Measurements from ENCODE around the gene CANT1.
"Not testable (repeated sequence)": the region's sequence is repeated elsewhere in the genome, so short reads cannot be mapped to it uniquely, and the experiment has no call there.

The CANT1 gene

GRCh38 chr17:78976907-78977680 is 32.5 kb downstream of the CANT1 start:
- no peak for DNase-seq (ENCODE audit: low spot score)

DNA sequence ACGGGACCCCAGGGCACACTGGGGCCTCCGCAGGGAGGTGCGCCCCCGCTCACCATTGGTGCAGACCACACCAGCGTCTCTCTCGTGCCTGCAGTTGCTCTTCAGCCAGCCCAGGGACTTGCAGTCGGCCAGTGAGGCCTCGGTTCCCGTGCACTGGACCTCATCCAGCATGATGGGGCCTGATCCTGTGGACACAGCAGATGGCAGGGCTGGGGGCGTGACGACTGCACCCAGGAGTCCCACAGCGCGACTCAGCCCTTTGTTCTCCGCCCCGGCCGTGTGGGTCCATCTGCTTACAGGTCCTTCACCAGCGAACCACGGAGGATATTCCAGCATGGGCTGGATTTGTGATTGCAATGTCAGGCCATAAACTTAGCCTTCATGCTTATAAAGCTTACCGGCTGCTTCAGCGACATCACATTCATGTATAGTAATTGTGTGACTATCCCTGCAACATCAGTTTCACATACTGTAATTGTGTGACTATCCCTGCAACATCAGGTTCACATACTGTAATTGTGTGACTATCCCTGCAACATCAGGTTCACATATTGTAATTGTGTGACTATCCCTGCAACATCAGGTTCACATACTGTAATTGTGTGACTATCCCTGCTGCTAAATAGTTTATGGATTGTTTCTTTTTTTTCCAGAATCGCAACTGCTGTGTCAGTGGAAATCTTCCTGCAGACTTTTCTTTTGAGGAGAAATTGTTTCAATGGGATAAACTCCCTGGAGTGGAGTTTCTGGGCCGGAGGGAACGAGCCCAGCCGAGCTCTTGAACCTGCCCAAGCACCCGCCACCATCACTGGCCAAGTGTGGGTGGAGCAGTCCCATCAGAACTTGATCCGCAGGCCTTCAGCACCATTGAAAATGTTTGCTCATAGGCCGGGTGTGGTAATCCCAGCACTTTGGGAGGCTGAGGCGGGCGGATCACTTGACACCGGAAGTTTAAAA is 34.7 kb downstream of the CANT1 start:
- peak; percentile 41 for DNase-seq (ENCODE audit: low spot score)

GRCh38 chr17:78973792-78974520 is 35.6 kb downstream of the CANT1 start:
- no peak for DNase-seq (ENCODE audit: low spot score)

DNA sequence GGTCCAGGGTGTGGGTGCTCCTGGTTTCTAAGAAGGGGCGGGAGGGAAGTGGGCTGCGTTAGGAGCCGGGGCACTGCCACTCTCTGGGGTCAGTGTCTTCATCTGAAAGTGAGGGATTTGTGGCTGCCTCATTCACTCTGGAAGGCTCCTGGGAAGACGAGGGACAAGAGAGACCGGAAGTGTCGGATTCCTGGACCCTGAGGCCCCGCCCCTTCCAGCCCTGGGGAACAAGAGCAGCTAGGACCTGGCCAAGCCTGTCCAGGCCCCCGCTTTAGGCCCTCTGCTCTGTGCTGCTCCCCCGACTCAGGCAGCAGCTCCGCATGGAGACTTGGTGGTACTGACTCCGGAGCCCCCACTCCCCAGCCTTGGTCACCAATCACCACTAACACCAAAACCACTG is 36.4 kb downstream of the CANT1 start:
- no peak for DNase-seq (ENCODE audit: low spot score)

- no peak for DNase-seq (ENCODE audit: low spot score)
Observed at GRCh38 chr17:78972507-78973105, 37.0 kb downstream of the CANT1 start.

DNA sequence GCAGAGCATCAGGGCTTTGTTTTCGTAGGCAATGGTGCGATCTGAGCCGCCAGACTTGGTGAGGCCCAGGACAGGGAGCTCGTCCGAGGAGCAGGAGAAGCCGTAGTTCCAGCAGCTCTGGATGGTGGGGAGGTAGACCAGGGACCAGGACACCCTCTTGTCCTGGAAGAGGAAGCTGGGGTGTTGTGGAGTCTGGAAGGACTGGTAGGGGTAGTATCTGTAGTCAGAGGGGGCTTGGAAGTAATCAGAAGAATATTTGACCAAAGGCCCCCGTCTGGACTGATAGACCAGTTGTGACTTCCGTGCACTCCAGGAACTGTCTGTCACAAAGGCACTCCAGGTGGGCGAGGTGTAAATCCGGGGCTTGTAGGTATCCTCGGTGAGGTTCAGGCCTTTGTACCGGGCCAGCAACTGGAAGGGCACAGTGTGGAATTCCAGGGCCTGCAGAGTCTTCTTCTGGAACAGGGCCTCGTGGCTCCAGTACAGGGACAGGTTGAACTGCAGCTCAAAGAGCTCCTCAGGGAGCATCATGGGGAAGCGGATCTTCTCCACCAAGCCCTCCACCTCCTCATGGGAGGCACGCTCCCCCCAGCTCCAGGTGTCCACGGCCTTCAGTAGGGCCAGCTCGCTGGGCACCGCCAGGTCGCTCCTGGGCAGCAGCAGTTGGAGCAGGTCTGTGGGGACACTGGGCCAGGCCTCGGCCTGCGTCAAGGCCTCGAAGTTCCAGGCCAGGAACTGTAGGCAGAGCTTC is 37.6 kb downstream of the CANT1 start:
- no peak for DNase-seq (ENCODE audit: low spot score)

GRCh38 chr17:78970834-78971755 is 38.5 kb downstream of the CANT1 start:
- DNase-seq (ENCODE audit: low spot score): peak; percentile 70

DNA sequence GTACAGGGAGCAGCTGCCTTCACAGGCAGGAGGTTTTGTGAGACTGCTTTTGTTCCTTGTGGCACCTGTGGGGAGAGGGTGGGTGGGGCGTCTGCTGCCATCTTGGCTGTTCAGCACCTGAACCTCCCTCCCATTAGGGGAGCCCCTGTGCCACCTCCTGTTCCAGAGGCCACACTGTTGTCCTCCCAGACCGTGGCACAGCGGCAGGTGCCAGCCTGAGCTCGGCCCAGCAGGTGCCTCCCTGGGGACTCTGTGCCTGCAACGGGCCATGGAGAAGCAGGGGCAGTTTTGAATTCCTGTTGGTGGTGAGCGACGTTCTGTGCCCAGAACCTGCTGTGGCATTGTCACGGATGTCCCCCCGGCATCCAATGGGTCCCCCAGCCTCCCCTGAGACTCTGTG is 39.7 kb downstream of the CANT1 start:
- no peak for DNase-seq (ENCODE audit: low spot score)

- DNase-seq (ENCODE audit: low spot score): no peak
Observed at GRCh38 chr17:78967782-78968362, 41.7 kb downstream of the CANT1 start.

DNA sequence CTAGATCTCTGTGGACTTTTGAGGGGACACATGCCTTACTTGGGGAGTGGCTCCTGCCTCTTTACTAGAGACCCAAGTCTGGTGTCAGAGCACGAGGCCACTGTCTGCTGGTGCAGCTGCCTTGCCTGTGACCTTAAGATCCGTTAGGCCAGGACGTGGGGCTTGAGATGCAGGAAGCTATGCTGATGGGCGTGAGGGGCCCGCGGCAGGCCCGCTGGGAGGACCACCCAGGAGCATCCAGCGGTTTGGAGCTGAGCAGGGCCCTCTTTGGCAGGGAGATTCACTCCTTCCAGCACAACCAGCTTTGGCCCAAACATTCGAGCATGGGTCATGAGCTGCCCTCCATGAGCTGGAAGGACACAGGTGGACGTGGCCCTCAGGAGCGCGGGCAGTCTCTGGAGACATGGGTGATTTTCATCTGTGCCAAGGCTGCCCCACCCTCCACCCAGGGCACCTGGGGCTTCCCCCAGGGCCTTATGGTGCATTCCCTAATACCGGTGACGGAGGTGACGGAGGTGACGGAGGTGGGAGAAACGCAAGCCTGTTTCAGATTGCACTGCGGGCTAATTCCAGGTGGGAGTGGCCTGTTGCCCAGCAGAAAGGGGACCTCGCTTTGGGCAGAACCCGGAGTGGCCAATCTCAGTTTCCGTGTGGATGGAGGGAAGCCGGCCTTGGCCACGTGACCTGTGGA is 42.5 kb downstream of the CANT1 start:
- DNase-seq (ENCODE audit: low spot score): no peak

- no peak for DNase-seq (ENCODE audit: low spot score)
Observed at GRCh38 chr17:78966123-78966813, 43.3 kb downstream of the CANT1 start.

GRCh38 chr17:78965491-78965924 is 44.1 kb downstream of the CANT1 start:
- DNase-seq (ENCODE audit: low spot score): no peak

- DNase-seq (ENCODE audit: low spot score): no peak
Observed at GRCh38 chr17:78963378-78963777, 46.2 kb downstream of the CANT1 start.

- not testable (repeated sequence) for DNase-seq (ENCODE audit: low spot score)
Observed at GRCh38 chr17:78962984-78963348, 46.6 kb downstream of the CANT1 start.

GRCh38 chr17:78962345-78962983 is 47.1 kb downstream of the CANT1 start:
- DNase-seq (ENCODE audit: low spot score): no peak

DNA sequence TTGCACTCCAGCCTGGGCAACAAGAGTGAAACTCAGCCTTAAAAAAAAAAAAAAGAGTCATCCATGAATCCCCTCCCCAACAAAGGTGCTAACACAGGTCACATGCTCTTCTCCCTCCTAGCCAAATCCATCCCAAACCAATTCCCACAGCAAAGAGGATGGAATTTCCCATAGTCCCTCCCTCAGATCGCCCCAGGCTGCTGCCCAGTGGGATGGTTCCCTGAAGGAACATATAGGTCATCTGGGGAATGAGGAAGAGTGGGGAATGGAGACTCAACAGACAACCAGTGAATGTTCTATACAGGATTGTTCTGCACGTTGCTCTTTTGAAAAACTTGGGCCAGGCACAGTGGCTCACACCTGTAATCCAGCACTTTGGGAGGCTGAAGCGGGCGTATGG is 48.0 kb downstream of the CANT1 start:
- no peak for DNase-seq (ENCODE audit: low spot score)

- no peak for DNase-seq (ENCODE audit: low spot score)
Observed at GRCh38 chr17:78960928-78961327, 48.6 kb downstream of the CANT1 start.

DNA sequence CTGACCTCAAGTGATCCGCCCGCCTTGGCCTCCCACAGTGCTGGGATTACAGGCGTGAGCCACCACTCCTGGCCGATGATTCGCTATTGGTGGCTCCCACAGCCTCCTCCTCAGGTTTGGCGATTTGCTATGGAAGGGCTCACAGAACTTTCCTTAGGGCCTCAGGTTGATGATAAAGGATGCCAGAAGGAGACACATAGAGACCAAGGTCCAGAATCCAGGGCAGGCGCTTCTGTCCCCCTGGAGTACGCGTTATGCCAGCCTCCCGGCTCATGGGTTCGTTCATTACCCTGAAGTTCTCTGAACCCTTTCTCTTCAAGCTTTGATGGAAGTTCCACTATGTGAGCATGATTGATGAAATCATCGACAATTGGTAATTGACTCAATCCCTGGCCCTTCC is 49.8 kb downstream of the CANT1 start:
- DNase-seq (ENCODE audit: low spot score): no peak
